Muscle of back (tissue), 11 donors: ENCODE results near the gene SBSN. TPM values are rescaled to one million over a fixed set of nuclear protein-coding genes. Genes with fewer than 3 reads are reported as not detected.
"Not testable (repeated sequence)": the region's sequence is repeated elsewhere in the genome, so short reads cannot be mapped to it uniquely, and the experiment has no call there.

Experiments
- DNase-seq, 3 donors: peaks; one replicate each; pipeline versions ENCODE4 v3.0.0 to v3.0.0-alpha.2; 2013
- polyA plus RNA-seq, 10 donors: library from polyadenylated mRNA; unstranded; fragments of 120-200 nt; gene quantifications; one replicate each; pipeline ENCODE4 v1.2.1, GENCODE V29; 2013; ENCODE audit not compliant: insufficient read length in 10 of 10

SBSN gene
- polyA plus RNA-seq, 10 donors, result 0.15 to 19.3 (median 0.72) TPM; not detected in 6

DNA sequence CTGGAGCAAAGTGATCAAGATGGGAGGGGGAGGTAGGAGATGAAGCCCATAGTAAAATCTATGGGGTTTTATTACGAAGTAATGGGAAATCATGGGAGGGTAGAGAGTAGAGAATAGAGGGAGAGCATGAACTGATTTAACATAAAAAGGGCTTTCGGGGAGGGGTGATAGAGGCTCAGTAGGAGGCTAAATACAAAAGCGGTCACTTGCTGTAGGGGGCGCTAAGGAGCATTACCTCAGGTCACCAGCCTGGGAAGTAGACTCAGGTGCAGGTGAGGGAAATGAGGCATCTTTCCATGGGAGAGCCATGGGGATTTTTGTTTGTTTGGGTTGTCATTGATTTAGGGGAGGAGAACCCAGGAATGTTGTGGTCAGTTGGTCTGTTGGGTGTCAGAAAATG lies 52.0 kb downstream of the SBSN start:
- no peak for DNase-seq

DNA sequence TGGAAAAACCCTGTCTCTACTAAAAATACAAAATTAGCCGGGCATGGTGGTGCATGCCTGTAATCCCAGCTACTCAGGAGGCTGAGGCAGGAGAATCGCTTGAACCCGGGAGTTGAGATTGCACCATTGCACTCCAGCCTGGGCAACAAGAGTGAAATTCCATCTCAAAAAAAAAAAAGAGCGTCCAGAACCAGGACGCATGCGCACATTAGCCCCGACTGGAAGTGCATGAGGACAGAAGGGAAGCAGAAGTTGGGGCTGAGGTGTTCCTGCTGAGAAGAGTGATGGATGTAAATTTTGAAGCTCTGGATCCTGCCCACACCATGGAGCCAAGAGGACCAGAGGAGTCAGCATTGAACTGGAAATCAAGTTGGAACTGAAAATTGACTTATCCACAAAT lies 53.5 kb downstream of the SBSN start:
- not testable (repeated sequence) for DNase-seq

DNA sequence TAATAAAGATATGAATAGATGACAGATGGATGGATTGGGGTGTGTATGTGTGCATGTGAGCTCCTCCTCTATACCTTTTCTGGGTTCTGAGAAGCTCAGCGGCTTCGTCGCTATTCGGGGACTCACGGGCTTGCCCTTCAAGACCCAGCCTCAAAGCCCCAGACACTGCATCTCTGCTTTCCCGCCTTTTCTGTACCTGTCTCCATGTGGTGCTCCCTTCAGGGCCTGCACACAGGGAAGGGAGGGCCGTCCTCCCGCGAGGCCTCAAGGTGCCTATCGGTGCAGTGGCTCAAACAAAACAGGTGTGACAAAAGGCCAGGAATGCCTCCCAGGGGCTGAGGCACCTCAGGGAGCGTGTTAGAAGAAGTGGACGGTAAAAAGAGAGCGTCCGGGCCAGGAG lies 54.0 kb downstream of the SBSN start:
- DNase-seq, result no peak

Other genes with a start within 250 kb of the SBSN start
- under 1 TPM in 4 of 10 donors, not detected in 6; 0.05 to 0.28 (median 0.15) TPM for gene HAMP, start 245.8 kb downstream of the SBSN start, polyA plus RNA-seq
- 1 to 10 TPM in 2 of 10 donors, under 1 TPM in 8; 0.32 to 2.2 (median 0.48) TPM for gene MAG, start 236.2 kb downstream of the SBSN start, polyA plus RNA-seq
- 1 to 10 TPM in 6 of 10 donors, under 1 TPM in 4; 0.39 to 7.4 (median 1.2) TPM for gene CD22, start 199.1 kb downstream of the SBSN start, polyA plus RNA-seq
- under 1 TPM in 1 of 10 donors, not detected in 9; 0.10 TPM for gene FFAR1, start 180.4 kb downstream of the SBSN start, polyA plus RNA-seq
- under 1 TPM in 5 of 10 donors, not detected in 5; 0.13 to 0.28 (median 0.21) TPM for gene FFAR3, start 169.9 kb downstream of the SBSN start, polyA plus RNA-seq
- under 1 TPM in 1 of 10 donors, not detected in 9; 0.07 TPM for gene GPR42, start 157.2 kb downstream of the SBSN start, polyA plus RNA-seq
- under 1 TPM in 7 of 10 donors, not detected in 3; 0.11 to 0.49 (median 0.15) TPM for gene FFAR2, start 80.1 kb downstream of the SBSN start, polyA plus RNA-seq
- gene KRTDAP, start 37.8 kb downstream of the SBSN start, polyA plus RNA-seq, result 100 to 1,000 TPM in 1 of 10 donors, 10 to 100 TPM in 1, 1 to 10 TPM in 1, not detected in 7; 1.2 to 195 (median 65.7) TPM
- 10 to 100 TPM in 2 of 10 donors, 1 to 10 TPM in 5, under 1 TPM in 3; 0.46 to 53.6 (median 1.5) TPM for gene DMKN, start 14.7 kb downstream of the SBSN start, polyA plus RNA-seq
- not detected for gene GAPDHS, start 5.1 kb upstream of the SBSN start, polyA plus RNA-seq
- 10 to 100 TPM; 40.3 to 49.6 (median 45.1) TPM for gene TMEM147, start 17.3 kb upstream of the SBSN start, polyA plus RNA-seq
- gene ATP4A, start 35.3 kb upstream of the SBSN start, polyA plus RNA-seq, result under 1 TPM in 1 of 10 donors, not detected in 9; 0.04 TPM
- not detected for gene PMIS2, start 57.9 kb upstream of the SBSN start, polyA plus RNA-seq
- gene HAUS5, start 84.4 kb upstream of the SBSN start, polyA plus RNA-seq, result 10 to 100 TPM in 9 of 10 donors, 1 to 10 TPM in 1; 10.0 to 14.5 (median 12.3) TPM
- 10 to 100 TPM; 30.4 to 55.8 (median 38.3) TPM for gene RBM42, start 100.7 kb upstream of the SBSN start, polyA plus RNA-seq
- 1 to 10 TPM; 1.6 to 4.1 (median 2.5) TPM for gene ETV2, start 113.4 kb upstream of the SBSN start, polyA plus RNA-seq
- 100 to 1,000 TPM; 243 to 330 (median 261) TPM for gene COX6B1, start 120.0 kb upstream of the SBSN start, polyA plus RNA-seq
- gene UPK1A, start 138.2 kb upstream of the SBSN start, polyA plus RNA-seq, result 1 to 10 TPM in 2 of 10 donors, not detected in 8; 6.1 to 6.5 TPM
- gene ZBTB32, start 176.2 kb upstream of the SBSN start, polyA plus RNA-seq, result under 1 TPM in 5 of 10 donors, not detected in 5; 0.08 to 0.59 (median 0.25) TPM
- 10 to 100 TPM; 17.6 to 26.1 (median 23.0) TPM for gene KMT2B, start 189.7 kb upstream of the SBSN start, polyA plus RNA-seq
- 1 to 10 TPM; 2.2 to 4.1 (median 3.3) TPM for gene IGFLR1, start 214.1 kb upstream of the SBSN start, polyA plus RNA-seq
- gene U2AF1L4, start 217.1 kb upstream of the SBSN start, polyA plus RNA-seq, result 10 to 100 TPM; 10.4 to 15.6 (median 12.7) TPM
- 10 to 100 TPM; 32.5 to 41.0 (median 37.1) TPM for gene PSENEN, start 217.3 kb upstream of the SBSN start, polyA plus RNA-seq
- gene LIN37, start 220.3 kb upstream of the SBSN start, polyA plus RNA-seq, result 10 to 100 TPM in 4 of 10 donors, 1 to 10 TPM in 6; 7.9 to 13.1 (median 9.6) TPM
- gene HSPB6, start 228.7 kb upstream of the SBSN start, polyA plus RNA-seq, result 100 to 1,000 TPM; 193 to 769 (median 611) TPM
- 10 to 100 TPM in 8 of 10 donors, 1 to 10 TPM in 2; 9.5 to 15.2 (median 11.6) TPM for gene PROSER3, start 229.9 kb upstream of the SBSN start, polyA plus RNA-seq
- 10 to 100 TPM in 7 of 10 donors, 1 to 10 TPM in 3; 7.1 to 24.1 (median 14.5) TPM for gene ARHGAP33, start 247.3 kb upstream of the SBSN start, polyA plus RNA-seq